GM18861 (cell line): ENCODE measurements around the gene CDC45.

Experiments
- ATAC-seq: cut with Tn5 transposase; IDR thresholded peaks from one replicate; pipeline ENCODE4 v1.9.1; 2021; ENCODE audit not compliant: unreplicated experiment

The CDC45 gene

DNA sequence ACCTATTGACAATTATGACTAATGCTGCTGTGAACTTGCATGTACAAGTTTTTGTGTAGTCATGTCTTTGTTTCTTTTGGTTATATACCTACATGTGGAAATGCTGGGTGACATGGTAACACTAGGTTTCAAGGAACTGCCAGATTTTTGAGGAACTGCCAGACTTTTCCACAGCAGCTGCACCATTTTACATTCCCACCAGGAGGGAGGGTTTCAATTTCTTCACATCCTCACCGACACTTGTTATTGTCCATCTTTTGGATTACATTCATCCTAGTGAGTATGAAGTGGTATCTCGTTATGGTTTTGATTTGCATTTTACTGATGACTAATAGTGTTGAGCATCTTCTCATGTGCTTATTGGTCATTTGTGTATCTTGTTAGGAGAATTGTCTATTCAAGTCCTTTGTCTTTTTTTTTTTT lies 31.2 kb downstream of the CDC45 start:
- ATAC-seq, result no peak

DNA sequence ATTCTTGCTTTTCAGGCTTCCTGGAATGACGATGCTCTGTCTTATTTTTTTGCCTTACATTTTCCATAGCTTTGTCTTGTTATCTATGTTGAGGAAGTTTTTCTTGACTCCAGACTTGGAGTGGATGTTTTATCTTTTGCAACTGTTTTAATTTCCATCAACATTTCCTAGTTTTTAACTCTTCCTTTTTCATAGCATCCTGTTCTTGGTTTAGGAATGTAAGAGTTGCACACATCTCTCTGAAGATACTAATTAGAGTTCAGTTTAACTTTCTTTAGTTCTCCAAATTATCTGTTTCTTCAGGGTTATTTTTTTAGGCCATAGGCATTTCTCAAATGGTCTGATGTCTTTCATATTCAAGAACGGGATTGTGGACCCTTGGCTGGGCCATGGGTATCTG lies 34.1 kb downstream of the CDC45 start:
- ATAC-seq, result no peak

DNA sequence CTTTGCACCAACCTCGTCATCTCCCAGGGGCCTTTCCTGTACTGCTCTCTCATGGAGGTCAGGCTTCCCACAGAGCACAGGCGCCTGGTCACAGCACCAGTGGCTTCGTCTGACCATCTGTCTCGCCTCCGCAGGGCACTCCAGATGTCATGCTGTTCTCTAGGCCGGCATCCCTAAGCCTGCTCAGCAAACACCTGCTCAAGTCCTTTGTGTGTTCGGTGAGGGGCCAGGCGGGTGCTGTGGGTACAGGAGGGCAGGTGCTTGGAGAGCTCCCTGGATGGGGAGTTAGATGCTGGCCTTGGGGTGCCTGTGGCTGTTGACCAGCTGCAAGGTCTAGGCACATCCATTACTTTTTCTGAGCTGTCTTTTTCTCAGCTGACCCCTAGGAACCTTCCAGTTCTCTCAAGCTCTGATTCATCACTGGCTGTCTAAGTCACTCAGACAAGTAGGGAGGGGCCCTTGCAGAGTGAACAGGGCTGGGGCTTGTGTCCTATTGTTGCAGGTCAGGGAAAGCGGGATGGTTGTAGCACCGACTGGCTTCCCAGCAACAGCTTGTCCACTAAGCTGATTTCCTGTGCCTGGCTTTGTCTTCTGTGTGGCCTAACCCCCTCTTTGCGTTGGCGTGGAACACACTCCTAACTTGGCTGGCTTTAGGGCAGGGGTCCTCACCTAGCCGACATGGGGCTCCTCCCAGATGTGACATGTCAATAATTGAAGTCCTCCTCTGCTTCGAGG lies 35.3 kb downstream of the CDC45 start:
- ATAC-seq, result no peak

DNA sequence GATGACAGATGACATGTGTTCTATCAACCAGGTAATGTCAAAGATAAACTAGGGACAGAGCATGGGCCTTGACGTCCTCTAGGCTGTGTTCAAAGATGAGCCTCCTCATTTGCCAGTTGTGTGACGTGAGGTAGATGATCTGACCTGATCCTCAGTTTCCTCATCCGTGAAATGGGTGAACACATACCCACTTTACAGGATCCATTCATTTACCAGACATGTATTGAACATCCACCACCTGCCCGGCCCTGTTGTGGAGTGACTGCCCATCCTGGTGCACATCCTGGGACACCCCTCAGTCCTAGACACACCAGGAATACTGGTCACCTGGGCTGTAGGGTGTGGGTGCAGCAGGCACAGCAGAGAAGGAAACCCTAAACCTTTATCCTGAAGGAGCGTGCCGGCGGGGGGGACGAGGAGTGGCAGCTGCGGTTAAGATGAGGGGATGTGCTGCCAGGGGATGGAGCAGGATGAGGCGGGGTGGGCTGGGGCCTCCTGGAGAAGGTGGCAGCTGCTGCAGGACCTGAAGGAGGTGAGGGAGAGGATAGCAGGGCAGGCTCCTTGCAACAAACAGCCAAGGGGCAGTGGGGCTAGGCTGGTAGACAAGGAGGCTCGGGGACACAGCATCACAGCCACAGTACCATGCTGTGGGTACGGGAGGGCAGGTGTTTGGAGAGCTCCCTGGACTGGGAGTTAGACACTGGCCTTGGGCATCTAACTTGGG lies 36.1 kb downstream of the CDC45 start:
- ATAC-seq, result no peak

DNA sequence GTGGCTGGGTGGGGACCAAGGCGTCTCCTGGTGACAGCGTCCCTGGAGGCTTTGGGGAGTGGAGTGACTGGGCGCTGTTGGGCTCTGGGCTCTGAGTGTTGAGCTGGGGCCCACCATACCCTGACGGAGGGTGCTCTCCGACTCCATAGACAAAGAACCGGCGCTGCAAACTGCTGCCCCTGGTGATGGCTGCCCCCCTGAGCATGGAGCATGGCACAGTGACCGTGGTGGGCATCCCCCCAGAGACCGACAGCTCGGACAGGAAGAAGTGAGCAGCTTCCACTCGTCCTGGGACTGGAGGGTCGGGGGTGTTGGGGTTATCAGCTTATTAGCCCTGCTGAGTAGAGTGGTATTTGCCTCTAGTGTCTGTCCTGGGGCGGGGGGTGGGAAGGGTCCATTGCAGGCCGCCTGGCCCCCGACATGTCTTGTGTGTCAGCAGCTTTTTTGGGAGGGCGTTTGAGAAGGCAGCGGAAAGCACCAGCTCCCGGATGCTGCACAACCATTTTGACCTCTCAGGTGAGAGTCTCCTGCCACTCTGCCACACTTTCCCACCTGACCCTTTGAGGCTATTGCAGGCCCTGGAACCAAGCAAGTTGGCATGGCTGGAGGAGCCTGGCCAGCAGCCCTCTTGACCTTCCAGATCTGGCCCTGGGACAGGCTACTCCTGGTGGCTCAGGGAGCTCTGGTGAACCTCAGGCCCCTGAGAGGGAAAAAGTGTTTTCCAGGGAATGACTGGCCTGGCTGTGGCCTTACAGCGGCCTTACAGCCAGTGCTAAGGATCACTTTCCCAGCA lies 36.9 kb downstream of the CDC45 start:
- ATAC-seq, result no peak

DNA sequence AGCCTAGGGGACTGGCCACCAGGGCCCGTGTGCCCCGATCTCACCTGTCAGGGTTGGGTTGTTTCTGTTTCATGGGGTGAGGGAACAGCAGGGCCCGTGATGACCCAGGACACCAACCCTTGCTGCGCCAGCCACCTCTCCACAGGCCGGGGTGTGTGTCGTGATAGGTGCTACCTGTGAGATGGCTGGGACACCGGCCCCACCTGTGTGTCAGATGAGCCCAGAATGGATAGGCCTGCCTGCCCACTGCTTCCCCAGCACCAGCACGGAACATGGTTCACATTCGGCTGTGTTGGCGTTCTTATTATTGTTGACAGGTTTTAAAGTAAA lies 37.4 kb downstream of the CDC45 start:
- no peak for ATAC-seq

DNA sequence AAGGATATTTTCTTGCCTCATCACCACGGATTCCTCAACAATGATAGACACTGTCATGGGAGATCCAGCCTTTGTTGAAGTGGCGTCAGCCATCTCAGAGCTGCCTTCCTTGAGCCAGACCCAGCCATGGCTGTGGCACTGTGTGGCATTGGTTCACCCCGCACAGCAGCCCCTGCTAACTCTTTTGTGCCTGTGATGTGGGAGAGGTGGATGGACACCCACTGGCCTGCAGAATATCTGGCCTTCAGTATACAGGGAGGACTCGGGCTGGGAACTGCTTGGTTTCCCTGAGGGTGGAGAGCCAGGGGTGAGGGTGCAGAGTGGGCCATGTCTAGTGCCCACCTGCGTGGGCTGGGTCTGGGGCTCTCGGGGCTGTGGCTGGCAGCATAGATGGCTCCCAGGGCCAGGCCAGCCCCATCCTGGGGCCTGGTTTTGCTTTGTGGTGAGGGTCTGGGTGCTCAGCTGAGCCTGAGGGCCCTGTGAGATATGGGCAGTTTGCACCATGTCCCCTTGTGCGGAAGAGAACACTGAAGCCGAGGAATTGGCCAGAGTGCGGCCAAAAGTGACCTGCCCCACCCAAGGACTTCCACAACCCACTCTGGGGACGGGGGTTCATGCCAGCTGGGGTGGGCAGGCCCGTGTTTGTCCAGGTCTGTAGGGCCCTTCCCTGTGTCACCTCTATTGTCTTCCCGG lies 38.3 kb downstream of the CDC45 start:
- ATAC-seq, result no peak

DNA sequence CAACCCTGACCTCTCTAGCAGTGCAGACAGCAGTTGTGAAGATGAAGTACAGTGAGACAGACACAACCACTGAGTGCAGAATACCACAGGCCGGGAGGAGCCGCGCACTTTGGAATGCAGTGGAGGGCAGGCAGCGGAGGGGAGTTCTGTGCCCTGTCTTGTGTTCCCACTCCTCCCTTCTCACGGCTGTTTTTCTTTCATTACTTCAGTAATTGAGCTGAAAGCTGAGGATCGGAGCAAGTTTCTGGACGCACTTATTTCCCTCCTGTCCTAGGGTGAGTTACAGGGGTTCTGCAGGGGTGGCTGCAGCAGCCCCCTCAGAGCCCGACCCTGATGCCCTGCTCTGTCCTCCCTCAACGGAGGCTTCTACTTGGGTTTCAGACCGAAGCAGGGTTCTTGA lies 38.9 kb downstream of the CDC45 start:
- ATAC-seq, result no peak

DNA sequence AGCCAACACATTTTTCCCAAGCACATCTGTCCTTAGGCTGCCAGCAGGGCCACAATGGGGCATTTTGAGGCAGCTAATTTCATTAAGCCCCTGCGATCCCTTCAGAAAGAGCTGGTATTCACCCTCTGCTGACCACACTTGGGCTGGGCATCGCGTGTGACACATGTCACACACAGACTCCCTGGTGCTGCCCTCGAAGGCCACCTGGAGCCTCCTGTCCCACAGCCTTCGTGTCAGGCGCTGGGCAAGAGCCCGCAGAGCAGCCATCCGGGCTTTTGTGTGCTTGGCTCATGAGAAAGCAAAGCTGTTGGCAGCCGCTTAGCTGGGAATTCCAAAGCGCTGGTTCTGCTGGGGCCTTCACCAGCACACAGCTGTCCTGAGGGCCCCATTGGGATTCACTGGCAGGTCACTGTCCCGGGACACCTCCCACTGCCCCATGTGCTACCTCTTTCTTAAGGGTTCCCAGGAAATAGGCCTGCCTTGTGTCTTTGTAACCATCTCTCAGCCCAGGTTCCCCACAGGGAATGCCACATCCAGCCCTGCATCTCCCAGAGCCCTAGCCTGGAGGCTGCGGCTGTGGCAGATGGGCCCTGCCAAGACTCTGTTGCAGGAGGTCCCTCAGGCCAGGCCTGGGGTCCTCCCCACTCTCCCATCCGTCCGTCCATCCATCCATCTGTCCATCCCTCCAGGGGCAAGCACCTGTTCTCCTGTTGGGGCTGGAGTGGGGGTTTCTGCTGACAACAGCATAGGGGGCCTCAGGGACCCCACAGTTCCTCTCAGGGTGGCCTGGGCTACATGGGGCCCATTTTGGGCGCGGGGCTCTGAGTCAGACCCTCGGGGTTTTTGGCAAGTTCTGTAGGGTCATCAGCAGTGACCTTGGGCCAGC lies 39.6 kb downstream of the CDC45 start:
- ATAC-seq, result no peak

DNA sequence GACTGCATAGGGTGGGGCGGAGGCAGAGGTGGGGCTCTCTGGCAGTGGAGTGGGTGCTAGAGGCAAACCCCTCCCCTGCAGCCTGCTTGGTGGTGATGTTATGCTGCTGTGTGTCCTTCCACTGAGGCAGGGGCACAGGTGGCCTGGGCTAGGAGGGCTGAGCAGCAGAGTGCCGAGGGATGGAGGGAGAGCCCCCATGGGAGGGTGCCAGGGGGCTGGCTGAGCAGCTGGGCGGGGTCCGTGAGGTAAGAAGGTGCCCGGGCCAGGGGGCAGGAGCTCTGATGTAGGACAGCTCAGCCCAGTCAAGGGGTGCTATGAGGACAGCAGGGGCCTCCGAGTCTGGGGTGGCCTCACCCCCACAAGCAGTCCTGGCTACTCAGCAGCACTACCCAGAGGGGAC lies 40.3 kb downstream of the CDC45 start:
- ATAC-seq, result no peak

DNA sequence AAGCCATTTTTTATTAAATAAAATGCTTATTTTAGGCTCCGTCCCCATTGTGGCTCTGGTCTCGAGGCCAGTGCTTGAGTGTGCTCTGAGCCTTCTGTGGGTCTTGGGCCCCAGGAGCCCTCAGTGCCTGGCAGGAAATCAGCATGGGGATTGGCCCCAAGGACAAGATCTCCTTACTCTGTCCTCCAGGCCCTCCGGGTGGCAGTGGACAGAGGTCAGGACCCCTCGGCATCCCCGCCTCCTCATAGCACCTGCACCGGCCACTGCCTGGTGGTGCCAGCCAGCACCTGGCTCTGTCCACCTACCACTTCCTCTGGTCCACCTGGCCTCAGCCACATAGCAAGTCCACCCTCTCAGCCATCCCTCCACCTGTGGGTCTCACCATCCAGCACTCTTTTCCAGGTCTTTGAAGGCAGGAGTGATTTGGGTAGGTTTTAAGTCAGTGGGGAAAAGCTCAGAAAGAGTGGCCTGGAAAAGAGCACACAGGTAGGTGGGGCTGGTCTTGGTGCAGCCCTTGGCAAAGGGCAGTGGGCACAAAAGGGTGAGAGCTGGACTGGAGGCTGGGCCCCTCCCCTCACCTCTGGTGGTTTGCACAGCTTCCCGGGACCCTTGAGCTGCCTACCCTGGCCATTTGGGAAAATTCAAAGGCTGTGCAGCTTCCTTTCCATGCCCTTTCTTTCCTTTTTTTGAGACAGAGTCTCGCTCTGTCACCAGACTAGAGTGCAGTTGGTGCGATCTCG lies 41.0 kb downstream of the CDC45 start:
- ATAC-seq, result no peak

DNA sequence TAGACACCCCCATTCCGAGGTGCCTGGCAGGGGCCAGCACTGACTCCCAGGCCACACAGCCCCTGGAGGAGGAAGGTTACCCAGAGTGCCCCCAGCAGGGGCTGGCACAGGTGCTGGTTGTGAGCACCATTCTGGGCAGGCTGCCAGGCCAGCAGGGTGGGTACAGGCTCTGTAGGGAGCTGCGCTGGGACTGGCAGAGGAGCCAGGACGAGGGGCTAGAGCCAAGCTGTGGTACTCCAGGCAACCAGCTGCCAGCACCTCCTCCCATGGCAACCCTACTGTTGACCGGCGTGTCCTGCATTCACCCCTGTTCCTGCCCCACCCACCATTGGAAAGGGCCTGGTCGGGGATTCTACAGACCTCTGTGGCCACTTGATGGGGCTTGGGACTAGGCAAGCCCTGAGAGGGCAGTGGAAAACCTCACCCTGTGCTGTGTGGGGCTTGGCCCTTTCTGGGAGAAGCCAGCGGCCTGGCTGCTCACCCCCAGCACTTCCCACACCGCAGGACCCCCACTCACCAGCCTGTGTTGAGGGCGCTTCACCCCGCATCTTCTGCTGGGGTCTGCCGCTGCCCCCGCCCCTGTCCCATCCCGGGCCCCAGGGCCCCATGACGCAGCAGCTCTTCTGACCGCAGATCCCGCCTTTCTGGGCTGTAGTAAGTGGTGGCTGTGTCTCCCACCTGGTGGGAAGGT lies 42.6 kb downstream of the CDC45 start:
- ATAC-seq, result no peak

DNA sequence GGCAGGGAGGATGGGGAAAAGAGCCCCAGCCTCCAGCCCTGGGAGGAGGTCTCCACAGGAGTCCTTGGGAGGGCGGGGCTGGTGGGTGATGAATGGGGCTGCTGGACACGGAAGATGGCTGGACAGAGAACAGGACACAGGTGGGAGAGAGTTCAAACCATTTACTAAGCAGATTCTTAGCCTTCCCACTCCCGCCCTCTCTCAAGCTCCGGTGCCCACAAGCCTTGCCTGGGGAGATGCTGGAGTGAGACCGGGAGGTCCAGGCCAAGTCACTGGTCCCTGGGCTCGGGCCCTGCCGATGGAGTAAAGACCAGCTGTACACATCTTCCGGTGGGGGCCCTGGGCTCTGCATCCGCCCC lies 43.1 kb downstream of the CDC45 start:
- no peak for ATAC-seq

DNA sequence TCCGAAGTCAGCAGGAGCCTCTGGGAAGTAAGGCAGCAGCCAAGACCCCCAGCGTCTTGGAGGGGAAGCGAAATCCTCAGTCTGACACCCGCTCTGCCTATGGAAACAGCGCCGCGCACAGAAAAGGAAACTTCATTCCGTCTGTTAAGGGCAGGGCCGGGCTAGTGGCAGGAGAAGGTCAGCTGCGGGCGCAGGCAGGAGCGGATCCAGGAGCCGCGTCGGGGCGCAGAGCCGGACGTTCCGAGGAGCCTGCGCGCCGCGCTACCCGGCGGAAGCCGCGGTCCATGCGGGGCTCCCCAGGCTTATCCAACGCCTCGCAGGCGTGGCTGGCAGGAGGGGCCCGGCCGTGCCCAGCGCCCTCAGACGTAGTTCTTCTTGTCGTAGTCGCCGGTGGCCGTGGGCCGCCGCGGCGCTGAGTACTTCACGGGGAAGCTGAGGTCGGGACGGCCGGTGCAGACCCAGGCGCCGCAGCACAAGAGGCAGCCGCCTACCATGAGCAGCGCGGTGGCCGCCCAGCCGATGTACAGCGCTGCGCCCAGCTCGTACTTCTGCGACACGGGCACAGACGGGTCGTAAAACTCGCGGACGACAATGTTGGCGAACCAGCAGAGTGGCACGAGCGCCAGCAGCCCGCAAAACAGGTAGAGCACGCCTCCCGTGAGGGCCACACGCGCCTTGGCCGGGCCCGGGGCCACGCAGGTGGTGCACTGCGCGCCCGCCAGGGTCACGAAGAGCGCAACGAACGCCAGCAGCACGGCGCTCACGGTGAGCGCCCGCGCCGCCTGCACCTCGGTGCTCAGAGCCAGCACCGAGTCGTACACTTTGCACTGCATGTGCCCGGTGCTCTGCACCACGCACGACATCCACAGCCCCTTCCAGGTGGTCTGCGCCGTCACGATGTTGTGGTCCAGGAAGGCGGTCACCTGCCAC lies 43.8 kb downstream of the CDC45 start:
- ATAC-seq, result no peak

DNA sequence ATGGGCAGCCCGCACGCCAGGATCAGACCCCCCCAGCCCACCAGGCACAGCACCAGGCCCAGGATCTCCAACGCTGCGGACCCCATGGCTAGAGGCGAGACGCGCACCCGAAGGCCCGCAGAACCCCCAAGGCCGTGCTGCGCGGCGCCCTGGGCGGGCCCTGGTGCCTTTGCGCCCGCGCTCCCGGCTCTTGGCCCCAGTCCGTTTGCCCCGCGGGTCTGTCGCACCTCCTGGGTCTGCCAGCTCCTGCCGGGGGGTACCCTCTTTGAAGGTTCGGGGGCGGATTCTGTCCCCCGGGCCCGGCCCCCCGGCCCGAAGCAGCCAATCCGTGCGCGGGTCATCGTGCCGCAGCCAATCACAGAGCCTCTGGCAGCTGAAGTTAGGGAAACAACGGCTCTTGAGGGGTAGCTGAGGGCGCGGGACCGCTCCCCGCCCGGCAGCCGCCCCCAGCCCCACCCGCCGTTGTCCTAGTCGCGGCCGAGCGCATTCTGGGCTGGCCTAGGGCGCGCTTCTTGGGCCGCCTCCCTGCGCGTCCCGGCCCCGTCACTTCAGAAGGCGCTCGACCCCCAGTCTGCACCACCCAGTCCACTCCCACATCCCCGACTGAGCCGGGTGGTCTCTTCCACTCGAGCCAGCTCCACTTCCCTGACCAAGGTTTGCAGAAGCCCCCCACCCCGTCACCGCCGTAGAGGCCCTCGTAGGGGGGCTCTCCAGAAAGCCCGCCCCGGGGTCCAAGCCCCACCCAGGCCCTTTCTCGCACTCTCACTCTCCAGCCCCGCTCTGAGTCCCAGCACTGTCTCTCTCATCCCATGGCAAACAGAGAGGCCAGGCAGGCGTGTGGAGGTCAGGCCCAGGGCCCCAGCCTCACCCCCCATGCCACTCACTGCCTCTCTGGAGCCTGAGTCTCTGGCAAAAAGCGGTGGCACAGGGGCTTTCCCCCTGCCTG lies 44.7 kb downstream of the CDC45 start, which contains the start of gene CLDN5:
TSS of gene CLDN5 (minus strand) at position 241 of the 946 bp plus-strand sequence. CDS start at position 86, 155 bp downstream.
- no peak for ATAC-seq

DNA sequence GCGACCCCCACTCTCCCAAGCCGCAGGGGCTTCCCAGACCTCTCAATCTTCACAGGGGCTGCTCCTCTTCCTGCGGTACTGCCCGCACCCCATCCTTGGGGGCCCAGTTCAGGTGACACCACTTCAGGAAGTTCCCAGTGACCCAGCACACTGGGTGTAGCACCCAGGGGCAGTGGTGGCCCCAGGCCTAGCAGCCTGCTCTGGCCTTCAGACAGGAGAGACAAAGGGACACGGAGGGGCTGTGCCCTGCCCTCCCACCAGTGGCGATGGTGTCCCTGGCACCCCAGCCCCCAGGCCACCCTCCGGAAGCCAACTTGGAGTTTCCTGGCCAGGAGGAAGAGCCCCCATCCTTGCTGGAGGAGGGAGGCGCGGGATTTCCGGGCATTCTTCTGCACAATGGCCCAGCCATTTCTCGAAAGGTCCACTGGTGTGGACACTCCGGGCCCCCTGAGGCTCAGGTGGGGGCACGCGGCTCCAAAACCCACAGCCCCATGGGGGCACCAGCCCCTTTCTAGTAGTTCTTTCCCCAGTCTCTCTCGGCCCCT lies 45.5 kb downstream of the CDC45 start:
- no peak for ATAC-seq

DNA sequence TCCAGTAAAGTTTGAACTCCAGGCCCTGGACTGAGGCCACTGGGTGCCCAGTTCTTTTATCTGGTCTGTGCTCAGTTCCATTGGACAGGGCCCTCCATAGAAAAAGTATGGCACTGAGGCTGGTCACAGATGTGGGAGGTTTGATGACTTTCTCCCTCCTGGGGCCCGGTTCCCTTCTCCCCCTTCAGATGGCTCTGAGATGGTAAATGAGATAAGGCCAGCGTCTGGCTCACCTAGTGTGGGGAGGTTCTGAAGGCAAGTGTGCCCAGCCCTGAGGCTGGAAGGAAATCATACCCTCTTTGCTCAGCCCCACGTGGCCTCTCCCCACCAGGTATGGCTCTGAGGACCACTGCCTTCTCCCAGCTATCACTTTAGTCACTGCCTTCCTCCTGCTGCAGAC lies 45.9 kb downstream of the CDC45 start:
- ATAC-seq, result no peak
